Hepatocyte (in vitro differentiated cells): ENCODE data around the gene MTHFD1L. TPM values are rescaled to one million over a fixed set of nuclear protein-coding genes. Genes with fewer than 3 reads are reported as not detected.

Source experiments
- DNase-seq: peaks from one replicate; pipeline ENCODE4 v3.0.0-alpha.2; 2016; ENCODE audit warnings: low spot score
- H2AFZ ChIP-seq: fragments of 200-600 bp; sonication (generic); 2 replicates; pipeline ENCODE4 v1.6.0; 2016; ENCODE audit warnings: antibody characterized with exemption, mild to moderate bottlenecking
- H3K27ac ChIP-seq: fragments of 200-600 bp; sonication (generic); 2 replicates; pipeline ENCODE4 v1.5.1; 2016; ENCODE audit warnings: mild to moderate bottlenecking
- H3K27me3 ChIP-seq: fragments of 200-600 bp; sonication (generic); 2 replicates; pipeline ENCODE4 v1.6.1; 2016
- H3K36me3 ChIP-seq: fragments of 200-600 bp; sonication (generic); replicated peaks from 2 replicates; pipeline ENCODE4 v1.5.1; 2016; ENCODE audit warnings: low read depth; ENCODE audit not compliant: insufficient read depth
- H3K4me1 ChIP-seq: fragments of 200-600 bp; sonication (generic); 2 replicates; pipeline ENCODE4 v1.5.1; 2016; ENCODE audit warnings: mild to moderate bottlenecking, moderate library complexity; ENCODE audit not compliant: insufficient read depth
- H3K4me2 ChIP-seq: fragments of 200-600 bp; sonication (generic); 2 replicates; pipeline ENCODE4 v1.6.0; 2016
- H3K4me3 ChIP-seq: fragments of 200-600 bp; sonication (generic); 2 replicates; pipeline ENCODE4 v1.5.1; 2016; ENCODE audit warnings: mild to moderate bottlenecking
- H3K79me2 ChIP-seq: fragments of 200-600 bp; sonication (generic); 2 replicates; pipeline ENCODE4 v1.6.0; 2017; ENCODE audit warnings: mild to moderate bottlenecking
- H3K9me2 ChIP-seq: fragments of 200-600 bp; sonication (generic); replicated peaks from 2 replicates; pipeline ENCODE4 v1.6.0; 2017; ENCODE audit warnings: mild to moderate bottlenecking; ENCODE audit not compliant: insufficient read depth
- H3K9me3 ChIP-seq: fragments of 200-600 bp; sonication (generic); 2 replicates; pipeline ENCODE4 v1.5.1; 2016; ENCODE audit warnings: low read depth, mild to moderate bottlenecking
- H4K20me1 ChIP-seq: fragments of 200-600 bp; sonication (generic); 2 replicates; pipeline ENCODE4 v1.6.0; 2016; ENCODE audit warnings: mild to moderate bottlenecking; ENCODE audit not compliant: insufficient read depth, poor library complexity, severe bottlenecking
- CTCF ChIP-seq: fragments of 200-600 bp; sonication (generic); IDR thresholded peaks from 2 replicates; pipeline ENCODE4 v1.5.1; 2016; ENCODE audit warnings: antibody characterized with exemption, mild to moderate bottlenecking; ENCODE audit not compliant: poor library complexity
- EZH2 ChIP-seq: fragments of 200-600 bp; sonication (generic); IDR thresholded peaks from 2 replicates; pipeline ENCODE4 v1.6.1; 2016; ENCODE audit warnings: antibody characterized with exemption, mild to moderate bottlenecking, borderline replicate concordance
- EZH2phosphoT487 ChIP-seq: fragments of 200-600 bp; sonication (generic); IDR thresholded peaks from one replicate; pipeline ENCODE4 v1.6.1; 2018; ENCODE audit warnings: antibody characterized with exemption, mild to moderate bottlenecking, low read depth, moderate library complexity; ENCODE audit not compliant: unreplicated experiment, severe bottlenecking
- WGBS: methylation state at CpG from one replicate; pipeline ENCODE4 v1.1.6; 2016; ENCODE audit warnings: low lambda C conversion rate; ENCODE audit errors: missing lambda C conversion rate; 5-methylcytosine and 5-hydroxymethylcytosine counted together
- polyA plus RNA-seq: library from polyadenylated mRNA; unstranded; fragments of >200 nt; fragmentation: Nextera tagmentation; extraction: Ambion mirVana; gene quantifications from 2 replicates; pipeline ENCODE4 v1.2.1, GENCODE V29; 2016
- total RNA-seq: library from RNA; depleted of rRNA; stranded (reverse); fragments of >200 nt; gene quantifications from 2 replicates; pipeline ENCODE4 v1.2.3, GENCODE V29; 2014

Gene MTHFD1L
- total and polyA plus RNA-seq, 2 experiments from 2014 or later = 28.4 to 30.8 TPM

GRCh38 chr6:150900049-150900448 is 34.5 kb downstream of the MTHFD1L start:
- Histone ChIP-seq H3K9me2 (no peaks in the 10 kb centered on the region), H3K79me2 (no peaks in the 10 kb centered on the region), H3K36me3 (no peaks in the 10 kb centered on the region), H4K20me1 (no peaks in the 10 kb centered on the region), H2AFZ (no peak overlapping the region), H3K9me3 (no peaks in the 10 kb centered on the region), H3K4me2 (no peak overlapping the region), H3K27me3 (no peaks in the 10 kb centered on the region), H3K4me3 (no peak overlapping the region), H3K4me1 (peaks cover 4% of the 10 kb centered on the region), H3K27ac (no peak overlapping the region)
- 91% methylated on average over 3 of the region's 3 CpGs for WGBS
- TF ChIP-seq EZH2phosphoT487 = no peak
- TF ChIP-seq CTCF = no peak
- no peak for TF ChIP-seq EZH2
- no peak for DNase-seq

GRCh38 chr6:150902142-150902776 is 36.8 kb downstream of the MTHFD1L start:
- Histone ChIP-seq H4K20me1 (no peaks in the 10 kb centered on the region), H3K36me3 (peaks cover 3% of the 10 kb centered on the region), H3K4me2 (peak overlapping the region; percentile 43), H3K27me3 (no peaks in the 10 kb centered on the region), H3K27ac (peak overlapping the region; percentile 29), H3K9me3 (no peaks in the 10 kb centered on the region), H2AFZ (no peak overlapping the region), H3K9me2 (no peaks in the 10 kb centered on the region), H3K4me3 (no peak overlapping the region), H3K4me1 (peaks cover 5% of the 10 kb centered on the region), H3K79me2 (no peaks in the 10 kb centered on the region)
- TF ChIP-seq EZH2phosphoT487 (no peak), CTCF (no peak), EZH2 (no peak)
- WGBS = 66% methylated on average over 3 of the region's 3 CpGs
- DNase-seq = no peak

GRCh38 chr6:150905769-150906168 is 40.3 kb downstream of the MTHFD1L start:
- no peak overlapping the region for H3K4me3 ChIP-seq
- 88% methylated on average over 6 of the region's 6 CpGs for WGBS
- DNase-seq = no peak
- peaks cover 5% of the 10 kb centered on the region for H3K4me1 ChIP-seq
- H3K36me3 ChIP-seq = peaks cover 3% of the 10 kb centered on the region
- H4K20me1 ChIP-seq = no peaks in the 10 kb centered on the region
- no peak overlapping the region for H2AFZ ChIP-seq
- H3K9me3 ChIP-seq = no peaks in the 10 kb centered on the region
- TF ChIP-seq CTCF (peak; percentile 14), EZH2phosphoT487 (no peak)
- no peaks in the 10 kb centered on the region for H3K27me3 ChIP-seq
- no peak overlapping the region for H3K27ac ChIP-seq
- no peaks in the 10 kb centered on the region for H3K79me2 ChIP-seq
- no peaks in the 10 kb centered on the region for H3K9me2 ChIP-seq
- H3K4me2 ChIP-seq = no peak overlapping the region
